ENCODE measurements around the gene CLPSL2. TPM values are rescaled to one million over a fixed set of nuclear protein-coding genes. Genes with fewer than 3 reads are reported as not detected.

Gene CLPSL2
- total RNA-seq, 1 experiment from 2014 or later, result 3.4 TPM

- TF ChIP-seq ZMAT4 (CRISPR knock-in tag; IDR thresholded peaks at IDR 0.05), result no peak
- TF ChIP-seq ESRRA (CRISPR knock-in tag; IDR thresholded peaks at IDR 0.05; ENCODE audit: borderline replicate concordance), result no peak
- TF ChIP-seq SMAD4 (CRISPR knock-in tag; IDR thresholded peaks at IDR 0.05), result no peak
Observed at GRCh38 chr6:35790683-35791082, 14.3 kb downstream of the CLPSL2 start (continued).

- Mint-ChIP-seq H3K27me3 (ENCODE audit: low read depth) (no peaks in the 10 kb centered on the region; the same call in none of the 2 replicates), H3K9me3 (no peaks in the 10 kb centered on the region), H3K4me3 (no peak overlapping the region), H3K4me1 (peaks cover 14% of the 10 kb centered on the region), H3K36me3 (no peaks in the 10 kb centered on the region), H3K27ac (no peak overlapping the region)
- TF ChIP-seq E2F1 (CRISPR knock-in tag; IDR thresholded peaks at IDR 0.05) (no peak), TCF7 (CRISPR knock-in tag; IDR thresholded peaks at IDR 0.05; ENCODE audit: low read depth) (no peak), NFE2L1 (CRISPR knock-in tag; IDR thresholded peaks at IDR 0.05) (no peak), FOXJ3 (CRISPR knock-in tag; IDR thresholded peaks at IDR 0.05; ENCODE audit: borderline replicate concordance) (no peak), FOXK1 (CRISPR knock-in tag; IDR thresholded peaks at IDR 0.05) (no peak), ZNF263 (CRISPR knock-in tag; IDR thresholded peaks at IDR 0.05; ENCODE audit: low read depth) (no peak), PRRX2 (CRISPR knock-in tag; IDR thresholded peaks at IDR 0.05) (no peak)
- TF ChIP-seq, protein P1, sequence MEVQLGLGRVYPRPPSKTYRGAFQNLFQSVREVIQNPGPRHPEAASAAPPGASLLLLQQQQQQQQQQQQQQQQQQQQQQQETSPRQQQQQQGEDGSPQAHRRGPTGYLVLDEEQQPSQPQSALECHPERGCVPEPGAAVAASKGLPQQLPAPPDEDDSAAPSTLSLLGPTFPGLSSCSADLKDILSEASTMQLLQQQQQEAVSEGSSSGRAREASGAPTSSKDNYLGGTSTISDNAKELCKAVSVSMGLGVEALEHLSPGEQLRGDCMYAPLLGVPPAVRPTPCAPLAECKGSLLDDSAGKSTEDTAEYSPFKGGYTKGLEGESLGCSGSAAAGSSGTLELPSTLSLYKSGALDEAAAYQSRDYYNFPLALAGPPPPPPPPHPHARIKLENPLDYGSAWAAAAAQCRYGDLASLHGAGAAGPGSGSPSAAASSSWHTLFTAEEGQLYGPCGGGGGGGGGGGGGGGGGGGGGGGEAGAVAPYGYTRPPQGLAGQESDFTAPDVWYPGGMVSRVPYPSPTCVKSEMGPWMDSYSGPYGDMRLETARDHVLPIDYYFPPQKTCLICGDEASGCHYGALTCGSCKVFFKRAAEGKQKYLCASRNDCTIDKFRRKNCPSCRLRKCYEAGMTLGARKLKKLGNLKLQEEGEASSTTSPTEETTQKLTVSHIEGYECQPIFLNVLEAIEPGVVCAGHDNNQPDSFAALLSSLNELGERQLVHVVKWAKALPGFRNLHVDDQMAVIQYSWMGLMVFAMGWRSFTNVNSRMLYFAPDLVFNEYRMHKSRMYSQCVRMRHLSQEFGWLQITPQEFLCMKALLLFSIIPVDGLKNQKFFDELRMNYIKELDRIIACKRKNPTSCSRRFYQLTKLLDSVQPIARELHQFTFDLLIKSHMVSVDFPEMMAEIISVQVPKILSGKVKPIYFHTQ (CRISPR knock-in tag; IDR thresholded peaks at IDR 0.05), result no peak
- TF ChIP-seq, protein P2, sequence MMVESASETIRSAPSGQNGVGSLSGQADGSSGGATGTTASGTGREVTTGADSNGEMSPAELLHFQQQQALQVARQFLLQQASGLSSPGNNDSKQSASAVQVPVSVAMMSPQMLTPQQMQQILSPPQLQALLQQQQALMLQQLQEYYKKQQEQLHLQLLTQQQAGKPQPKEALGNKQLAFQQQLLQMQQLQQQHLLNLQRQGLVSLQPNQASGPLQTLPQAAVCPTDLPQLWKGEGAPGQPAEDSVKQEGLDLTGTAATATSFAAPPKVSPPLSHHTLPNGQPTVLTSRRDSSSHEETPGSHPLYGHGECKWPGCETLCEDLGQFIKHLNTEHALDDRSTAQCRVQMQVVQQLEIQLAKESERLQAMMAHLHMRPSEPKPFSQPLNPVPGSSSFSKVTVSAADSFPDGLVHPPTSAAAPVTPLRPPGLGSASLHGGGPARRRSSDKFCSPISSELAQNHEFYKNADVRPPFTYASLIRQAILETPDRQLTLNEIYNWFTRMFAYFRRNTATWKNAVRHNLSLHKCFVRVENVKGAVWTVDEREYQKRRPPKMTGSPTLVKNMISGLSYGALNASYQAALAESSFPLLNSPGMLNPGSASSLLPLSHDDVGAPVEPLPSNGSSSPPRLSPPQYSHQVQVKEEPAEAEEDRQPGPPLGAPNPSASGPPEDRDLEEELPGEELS (CRISPR knock-in tag; IDR thresholded peaks at IDR 0.05), result no peak
- DNase-seq (ENCODE audit: low spot score) (no peak), ATAC-seq (no peak)
- POLR2A ChIA-PET, result no interaction called here
- CTCF ChIA-PET, result interaction anchor here (1.0 kb wide), 1 partner anchor 11 kb away, joined by 3 read pairs; the partner anchor contains the start of gene LHFPL5
Observed at GRCh38 chr6:35794536-35795452, 18.4 kb downstream of the CLPSL2 start.

- Mint-ChIP-seq H3K4me1 (peaks cover 17% of the 10 kb centered on the region), H3K36me3 (no peaks in the 10 kb centered on the region), H3K27ac (no peak overlapping the region), H3K4me3 (no peak overlapping the region), H3K9me3 (no peaks in the 10 kb centered on the region), H3K27me3 (ENCODE audit: low read depth) (peaks cover 2% of the 10 kb centered on the region)
- no peak for ATAC-seq
- CTCF ChIA-PET, result no interaction called here
- POLR2A ChIA-PET, result no interaction called here
- DNase-seq (ENCODE audit: low spot score), result no peak
- TF ChIP-seq ZNF396 (CRISPR knock-in tag; IDR thresholded peaks at IDR 0.05; ENCODE audit: borderline replicate concordance), result no peak
- TF ChIP-seq CDX4 (CRISPR knock-in tag; IDR thresholded peaks at IDR 0.05; ENCODE audit: borderline replicate concordance), result no peak
- TF ChIP-seq SMAD4 (CRISPR knock-in tag; IDR thresholded peaks at IDR 0.05), result no peak
- no peak for TF ChIP-seq ZNF138 (CRISPR knock-in tag; conservative IDR thresholded peaks at IDR 0.05)
- TF ChIP-seq, protein P3, sequence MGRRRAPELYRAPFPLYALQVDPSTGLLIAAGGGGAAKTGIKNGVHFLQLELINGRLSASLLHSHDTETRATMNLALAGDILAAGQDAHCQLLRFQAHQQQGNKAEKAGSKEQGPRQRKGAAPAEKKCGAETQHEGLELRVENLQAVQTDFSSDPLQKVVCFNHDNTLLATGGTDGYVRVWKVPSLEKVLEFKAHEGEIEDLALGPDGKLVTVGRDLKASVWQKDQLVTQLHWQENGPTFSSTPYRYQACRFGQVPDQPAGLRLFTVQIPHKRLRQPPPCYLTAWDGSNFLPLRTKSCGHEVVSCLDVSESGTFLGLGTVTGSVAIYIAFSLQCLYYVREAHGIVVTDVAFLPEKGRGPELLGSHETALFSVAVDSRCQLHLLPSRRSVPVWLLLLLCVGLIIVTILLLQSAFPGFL (CRISPR knock-in tag; IDR thresholded peaks at IDR 0.05; ENCODE audit: borderline replicate concordance), result no peak
- no peak for TF ChIP-seq HMGXB4 (CRISPR knock-in tag; IDR thresholded peaks at IDR 0.05)
- no peak for TF ChIP-seq USF1 (CRISPR knock-in tag; IDR thresholded peaks at IDR 0.05)
- TF ChIP-seq ZNF263 (CRISPR knock-in tag; IDR thresholded peaks at IDR 0.05; ENCODE audit: low read depth), result no peak
- TF ChIP-seq ELF4 (CRISPR knock-in tag; IDR thresholded peaks at IDR 0.05; ENCODE audit: low read depth), result no peak
Observed at GRCh38 chr6:35795453-35796071, 19.2 kb downstream of the CLPSL2 start.
